CD4-positive, alpha-beta memory T cell (primary cell): ENCODE results near the gene TP53BP2. TPM values are rescaled to one million over a fixed set of nuclear protein-coding genes. Genes with fewer than 3 reads are reported as not detected.
A peak's percentile ranks its signal among the peaks of the same experiment; 100 is the strongest.

Source experiments
- CTCF ChIA-PET: fragments of 350-600 bp; sonication (Branson Sonifier 250); formaldehyde crosslinking; loops from one replicate; lab custom pipeline; 2021; ENCODE audit warnings: inconsistent platforms; ENCODE audit not compliant: partially characterized antibody; lab: Charles Lee
- POLR2A ChIA-PET: fragments of 350-600 bp; sonication (Branson Sonifier 250); formaldehyde crosslinking; loops from one replicate; lab custom pipeline; 2021; ENCODE audit not compliant: partially characterized antibody; lab: Charles Lee
- DNase-seq, 5 donors: peaks; one replicate each; pipeline versions ENCODE4 v3.0.0 to v3.0.0-alpha.2; 2020 to 2022; ENCODE audit warnings: mixed read lengths in 1 of 5
- H3K27ac ChIP-seq: one replicate; pipeline ENCODE4 v1.7.0; 2013; ENCODE audit warnings: low read depth, low read length
- H3K27me3 ChIP-seq: 2 replicates; pipeline ENCODE4 v1.7.0; 2013; ENCODE audit warnings: mild to moderate bottlenecking, low read length, moderate library complexity; ENCODE audit not compliant: insufficient read depth
- H3K36me3 ChIP-seq: 2 replicates; pipeline ENCODE4 v1.7.0; 2013; ENCODE audit warnings: mild to moderate bottlenecking, low read length, moderate library complexity; ENCODE audit not compliant: insufficient read depth
- H3K4me1 ChIP-seq: 2 replicates; pipeline ENCODE4 v1.7.0; 2013; ENCODE audit warnings: mild to moderate bottlenecking, low read length, moderate library complexity; ENCODE audit not compliant: insufficient read depth
- H3K4me3 ChIP-seq, 2 donors: one replicate each; pipeline ENCODE4 v1.7.0; 2013; ENCODE audit warnings: low read length in 2 of 2, mild to moderate bottlenecking in 1 of 2
- H3K9me3 ChIP-seq, 2 donors: one replicate each; pipeline ENCODE4 v1.7.0; 2013; ENCODE audit warnings: low read length in 2 of 2, control low read depth in 1 of 2; ENCODE audit not compliant: control insufficient read depth in 1 of 2
- H3K27ac Mint-ChIP-seq, 7 donors: one replicate each; pipeline ENCODE4 v1.8.0; 2020 to 2021; ENCODE audit warnings: mixed read lengths in 7 of 7, mild to moderate bottlenecking in 6 of 7, inconsistent platforms in 3 of 7, moderate library complexity in 3 of 7
- H3K27me3 Mint-ChIP-seq, 2 donors: one replicate each; pipeline ENCODE4 v1.8.0; 2020 to 2021; ENCODE audit warnings: mixed read lengths in 2 of 2
- H3K36me3 Mint-ChIP-seq, 2 donors: one replicate each; pipeline ENCODE4 v1.8.0; 2020 to 2021; ENCODE audit warnings: mixed read lengths in 2 of 2, inconsistent platforms in 1 of 2, mild to moderate bottlenecking in 1 of 2
- H3K4me1 Mint-ChIP-seq, 4 donors: one replicate each; pipeline ENCODE4 v1.8.0; 2020 to 2021; ENCODE audit warnings: mixed read lengths in 4 of 4, mild to moderate bottlenecking in 1 of 4
- H3K4me3 Mint-ChIP-seq, 8 donors: one replicate each; pipeline ENCODE4 v1.8.0; 2020 to 2021; ENCODE audit warnings: mixed read lengths in 8 of 8, mild to moderate bottlenecking in 7 of 8, moderate library complexity in 6 of 8, inconsistent platforms in 3 of 8
- H3K9me3 Mint-ChIP-seq, 8 donors: one replicate each; pipeline ENCODE4 v1.8.0; 2020 to 2021; ENCODE audit warnings: mixed read lengths in 8 of 8, mild to moderate bottlenecking in 5 of 8, inconsistent platforms in 3 of 8, moderate library complexity in 1 of 8
- intact Hi-C: fragments of 100-400 bp; cut with micrococcal nuclease; formaldehyde crosslinking; loops from one replicate; pipeline ENCODE4 v1.15.1; 2023
- polyA plus RNA-seq, 2 donors: library from polyadenylated mRNA; unstranded; fragments of 300-500 nt; fragmentation: Illumina TruSeq; gene quantifications; one replicate each; pipeline ENCODE4 v1.2.3, GENCODE V29; 2021
- total RNA-seq, 2 experiments: library from RNA; stranded (reverse); gene quantifications; one replicate each; pipeline ENCODE4 v1.2.3, GENCODE V29; 2021

Gene TP53BP2
- total and polyA plus RNA-seq, 4 experiments from 2014 or later, result 8.5 to 49.8 (median 33.8) TPM

GRCh38 chr1:223748773-223749733 lies 96.7 kb downstream of the TP53BP2 start:
- peak overlapping the region in 1 of 2 donors; percentile 51 for H3K4me3 ChIP-seq
- H3K36me3 Mint-ChIP-seq, result peaks cover 52 to 77% of the 10 kb centered on the region in 2 donors
- peak overlapping the region in 6 of 7 donors; percentile 67 to 89 (median 76) for H3K27ac Mint-ChIP-seq
- H3K9me3 Mint-ChIP-seq, result no peaks in the 10 kb centered on the region
- peak; percentile 57 to 77 (median 71) for DNase-seq
- H3K4me1 ChIP-seq, result peaks cover 16% of the 10 kb centered on the region
- ChIA-PET POLR2A (interaction anchor here (0.9 to 6.9 kb wide), 9 partner anchors 14 to 97 kb away, joined by 3 to 71 read pairs (median 5); partner anchors contain the start of genes CAPN2 and TP53BP2), CTCF (interaction anchor here (0.7 to 8.7 kb wide), 33 partner anchors 8 to 715 kb away, joined by 3 to 233 read pairs (median 5); partner anchors contain the start of genes CAPN2 and TP53BP2)
- no peaks in the 10 kb centered on the region for H3K27me3 Mint-ChIP-seq
- peaks cover 64% of the 10 kb centered on the region for H3K36me3 ChIP-seq
- H3K4me3 Mint-ChIP-seq, result peak overlapping the region; percentile 58 to 82 (median 76)
- peaks cover 6 to 28% (median 21%) of the 10 kb centered on the region in 4 donors for H3K4me1 Mint-ChIP-seq
- H3K9me3 ChIP-seq, result no peaks in the 10 kb centered on the region
- H3K27ac ChIP-seq, result peak overlapping the region; percentile 28
- intact Hi-C loops, result loop anchor here (1.0 kb wide), 2 partner anchors 37 to 51 kb away; partner anchors contain the start of gene CAPN2
- H3K27me3 ChIP-seq, result no peaks in the 10 kb centered on the region

GRCh38 chr1:223748405-223748772 lies 97.4 kb downstream of the TP53BP2 start:
- Histone ChIP-seq H3K4me3 (no peak overlapping the region), H3K9me3 (no peaks in the 10 kb centered on the region), H3K27me3 (no peaks in the 10 kb centered on the region), H3K27ac (peak overlapping the region; percentile 28), H3K36me3 (peaks cover 64% of the 10 kb centered on the region), H3K4me1 (peaks cover 16% of the 10 kb centered on the region)
- peak overlapping the region; percentile 17 to 82 (median 76) for H3K4me3 Mint-ChIP-seq
- peak overlapping the region in 5 of 7 donors; percentile 17 to 88 (median 70) for H3K27ac Mint-ChIP-seq
- ChIA-PET CTCF (interaction anchor here (1.3 to 8.7 kb wide), 14 partner anchors 8 to 159 kb away, joined by 3 to 233 read pairs (median 17); partner anchors contain the start of gene CAPN2), POLR2A (interaction anchor here (1.0 to 6.9 kb wide), 7 partner anchors 15 to 98 kb away, joined by 4 to 71 read pairs (median 19); partner anchors contain the start of genes CAPN2 and TP53BP2)
- H3K36me3 Mint-ChIP-seq, result peaks cover 52 to 77% of the 10 kb centered on the region in 2 donors
- peaks cover 6 to 29% (median 21%) of the 10 kb centered on the region in 4 donors for H3K4me1 Mint-ChIP-seq
- H3K9me3 Mint-ChIP-seq, result no peaks in the 10 kb centered on the region
- no peaks in the 10 kb centered on the region for H3K27me3 Mint-ChIP-seq
- intact Hi-C loops, result no loop called here
- peak in 1 of 5 donors; percentile 7 for DNase-seq

- no peak for DNase-seq
- H3K27me3 Mint-ChIP-seq, result no peaks in the 10 kb centered on the region
- CTCF ChIA-PET, result interaction anchor here (1.5 to 8.7 kb wide), 7 partner anchors 12 to 99 kb away, joined by 4 to 233 read pairs (median 28); partner anchors contain the start of gene CAPN2
- intact Hi-C loops, result no loop called here
- Histone ChIP-seq H3K9me3 (no peaks in the 10 kb centered on the region), H3K4me1 (peaks cover 16% of the 10 kb centered on the region), H3K36me3 (peaks cover 64% of the 10 kb centered on the region), H3K4me3 (no peak overlapping the region), H3K27ac (no peak overlapping the region), H3K27me3 (no peaks in the 10 kb centered on the region)
- H3K4me3 Mint-ChIP-seq, result peak overlapping the region in 4 of 8 donors; percentile 17 to 82 (median 60)
- POLR2A ChIA-PET, result interaction anchor here (3.0 to 6.9 kb wide), 4 partner anchors 21 to 49 kb away, joined by 19 to 71 read pairs (median 32); partner anchors contain the start of gene CAPN2
- H3K36me3 Mint-ChIP-seq, result peaks cover 51 to 77% of the 10 kb centered on the region in 2 donors
- H3K27ac Mint-ChIP-seq, result peak overlapping the region; percentile 17 to 88 (median 81)
- no peaks in the 10 kb centered on the region for H3K9me3 Mint-ChIP-seq
- peaks cover 6 to 33% (median 21%) of the 10 kb centered on the region in 4 donors for H3K4me1 Mint-ChIP-seq
Measured at GRCh38 chr1:223747838-223748335, 97.9 kb downstream of the TP53BP2 start.

- peaks cover 34 to 64% of the 10 kb centered on the region in 2 donors for H3K36me3 Mint-ChIP-seq
Measured at GRCh38 chr1:223745731-223746130, 100.0 kb downstream of the TP53BP2 start.

GRCh38 chr1:223742856-223743517 lies 102.8 kb downstream of the TP53BP2 start:
- CTCF ChIA-PET, result interaction anchor here (1.1 to 2.8 kb wide), 2 partner anchors 30 to 45 kb away, joined by 4 to 8 read pairs; partner anchors contain the start of gene CAPN2
- peaks cover 36% of the 10 kb centered on the region for H3K36me3 ChIP-seq

More at GRCh38 chr1:223745731-223746130, 100.0 kb downstream of the TP53BP2 start:
- intact Hi-C loops, result no loop called here
- Histone ChIP-seq H3K27me3 (no peaks in the 10 kb centered on the region), H3K4me3 (no peak overlapping the region), H3K27ac (no peak overlapping the region), H3K36me3 (peaks cover 44% of the 10 kb centered on the region), H3K9me3 (no peaks in the 10 kb centered on the region), H3K4me1 (peaks cover 16% of the 10 kb centered on the region)
- POLR2A ChIA-PET, result interaction anchor here (1.9 to 6.9 kb wide), 2 partner anchors 29 to 33 kb away, joined by 8 to 71 read pairs; partner anchors contain the start of gene CAPN2
- H3K4me3 Mint-ChIP-seq, result no peak overlapping the region
- no peaks in the 10 kb centered on the region for H3K9me3 Mint-ChIP-seq
- H3K27ac Mint-ChIP-seq, result peak overlapping the region in 5 of 7 donors; percentile 27 to 87 (median 64)
- no peaks in the 10 kb centered on the region for H3K27me3 Mint-ChIP-seq
- CTCF ChIA-PET, result interaction anchor here (0.7 to 8.7 kb wide), 8 partner anchors 9 to 99 kb away, joined by 3 to 233 read pairs (median 7); partner anchors contain the start of gene CAPN2
- no peak for DNase-seq
- H3K4me1 Mint-ChIP-seq, result peaks cover 8 to 33% (median 23%) of the 10 kb centered on the region in 4 donors

GRCh38 chr1:223741861-223742260 lies 103.9 kb downstream of the TP53BP2 start:
- ChIA-PET CTCF (interaction anchor here (1.7 to 3.0 kb wide), 3 partner anchors 8 to 43 kb away, joined by 6 to 11 read pairs (median 9); no protein-coding TSS in a partner anchor), POLR2A (no interaction called here)
- peak overlapping the region in 2 of 7 donors; percentile 25 to 56 for H3K27ac Mint-ChIP-seq
- Histone ChIP-seq H3K4me3 (no peak overlapping the region), H3K9me3 (no peaks in the 10 kb centered on the region), H3K4me1 (no peaks in the 10 kb centered on the region), H3K27me3 (no peaks in the 10 kb centered on the region), H3K36me3 (peaks cover 39% of the 10 kb centered on the region), H3K27ac (no peak overlapping the region)
- intact Hi-C loops, result no loop called here
- peaks cover 28 to 60% of the 10 kb centered on the region in 2 donors for H3K36me3 Mint-ChIP-seq
- DNase-seq, result no peak
- no peak overlapping the region for H3K4me3 Mint-ChIP-seq
- no peaks in the 10 kb centered on the region for H3K9me3 Mint-ChIP-seq
- H3K27me3 Mint-ChIP-seq, result no peaks in the 10 kb centered on the region
- peaks cover 2 to 24% (median 9%) of the 10 kb centered on the region in 4 donors for H3K4me1 Mint-ChIP-seq

More at GRCh38 chr1:223742856-223743517, 102.8 kb downstream of the TP53BP2 start:
- intact Hi-C loops, result no loop called here
- Mint-ChIP-seq H3K27ac (peak overlapping the region in 6 of 7 donors; percentile 32 to 88 (median 72)), H3K36me3 (peaks cover 36 to 68% of the 10 kb centered on the region in 2 donors), H3K4me1 (peaks cover 4 to 34% (median 17%) of the 10 kb centered on the region in 4 donors), H3K27me3 (no peaks in the 10 kb centered on the region), H3K9me3 (no peaks in the 10 kb centered on the region), H3K4me3 (peak overlapping the region in 1 of 8 donors; percentile 51)
- POLR2A ChIA-PET, result interaction anchor here (1.2 kb wide), 1 partner anchor 30 kb away, joined by 5 read pairs; the partner anchor contains the start of gene CAPN2
- H3K4me1 ChIP-seq, result peaks cover 3% of the 10 kb centered on the region
- no peaks in the 10 kb centered on the region for H3K9me3 ChIP-seq
- H3K27ac ChIP-seq, result no peak overlapping the region
- H3K4me3 ChIP-seq, result no peak overlapping the region
- no peak for DNase-seq
- H3K27me3 ChIP-seq, result no peaks in the 10 kb centered on the region
